AG04449 (cell line): ENCODE results near the gene PDZD2.
"Not testable (repeated sequence)": the region's sequence is repeated elsewhere in the genome, so short reads cannot be mapped to it uniquely, and the experiment has no call there.

Experiments
- CTCF ChIA-PET: fragments of 350-600 bp; formaldehyde crosslinking; extraction: SDS; loops from one replicate; lab custom pipeline; 2021; ENCODE audit warnings: antibody characterized with exemption; lab: Yijun Ruan, JAX
- POLR2A ChIA-PET: fragments of 400-600, 350-600 bp; formaldehyde crosslinking; extraction: SDS; loops from one replicate; lab custom pipeline; 2020; ENCODE audit warnings: antibody characterized with exemption, inconsistent platforms; lab: Yijun Ruan, JAX
- DNase-seq: peaks from one replicate; pipeline ENCODE4 v3.0.0-alpha.2; 2010; ENCODE audit warnings: low read depth, low spot score
- H3K4me3 ChIP-seq: 2 replicates; pipeline ENCODE4 v1.5.1; 2011; ENCODE audit warnings: low read depth, mild to moderate bottlenecking, control low read depth, low read length
- CTCF ChIP-seq: IDR thresholded peaks from one replicate; pipeline ENCODE4 v1.5.1; 2011; ENCODE audit warnings: mild to moderate bottlenecking, moderate library complexity, low read length, control low read depth, inconsistent platforms; ENCODE audit not compliant: insufficient read depth; ENCODE audit errors: missing control alignments

PDZD2 gene

GRCh38 chr5:31757806-31758205, 118.9 kb downstream of the PDZD2 start:
- CTCF ChIA-PET = no interaction called here
- POLR2A ChIA-PET = no interaction called here
- TF ChIP-seq CTCF = no peak
- no peak for DNase-seq
- H3K4me3 ChIP-seq = no peak overlapping the region

GRCh38 chr5:31758803-31759425, 120.0 kb downstream of the PDZD2 start:
- ChIA-PET POLR2A (no interaction called here), CTCF (no interaction called here)
- no peak for TF ChIP-seq CTCF
- no peak for DNase-seq
- no peak overlapping the region for H3K4me3 ChIP-seq

GRCh38 chr5:31759925-31760324, 121.0 kb downstream of the PDZD2 start:
- no peak for TF ChIP-seq CTCF
- DNase-seq = no peak
- CTCF ChIA-PET = no interaction called here
- POLR2A ChIA-PET = no interaction called here
- no peak overlapping the region for H3K4me3 ChIP-seq

GRCh38 chr5:31761877-31762276, 122.9 kb downstream of the PDZD2 start:
- DNase-seq = no peak
- ChIA-PET CTCF (no interaction called here), POLR2A (no interaction called here)
- no peak for TF ChIP-seq CTCF
- H3K4me3 ChIP-seq = no peak overlapping the region

- POLR2A ChIA-PET = no interaction called here
- no peak overlapping the region for H3K4me3 ChIP-seq
- TF ChIP-seq CTCF = no peak
- CTCF ChIA-PET = no interaction called here
- no peak for DNase-seq
Measured at GRCh38 chr5:31763424-31763823, 124.5 kb downstream of the PDZD2 start.

GRCh38 chr5:31764687-31765086, 125.8 kb downstream of the PDZD2 start:
- H3K4me3 ChIP-seq, DNase-seq, CTCF ChIA-PET, POLR2A ChIA-PET: not testable (repeated sequence)
